Measurements from ENCODE around the gene PTGES.
"Not testable (repeated sequence)": the region's sequence is repeated elsewhere in the genome, so short reads cannot be mapped to it uniquely, and the experiment has no call there.

PTGES gene

DNA sequence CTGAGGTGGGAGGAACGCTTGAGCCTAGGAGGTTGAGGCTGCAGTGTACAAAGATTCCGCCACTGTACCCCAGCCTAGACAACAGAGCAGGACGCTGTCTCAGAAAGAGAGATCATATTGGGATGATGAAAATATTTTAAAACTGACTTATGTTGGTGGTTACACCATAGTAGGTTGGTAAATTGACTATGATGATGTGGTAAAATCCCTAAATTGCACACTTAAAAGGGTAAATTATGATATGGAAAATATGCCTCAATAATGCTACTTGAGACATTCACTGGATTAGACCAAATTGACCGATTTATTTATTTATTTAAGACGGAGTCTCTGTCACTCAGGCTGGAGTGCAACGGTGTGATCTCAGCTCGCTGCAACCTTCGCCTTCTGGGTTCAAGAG is 28.3 kb upstream of the PTGES start:
- no peaks in the 10 kb centered on the region for H3K9me3 ChIP-seq (ENCODE audit: control insufficient read depth in 2 of 2, low read length in 2 of 2)
- H3K27me3 ChIP-seq (ENCODE audit: control insufficient read depth in 2 of 2, insufficient read depth in 2 of 2, low read length in 2 of 2): no peaks in the 10 kb centered on the region
- H3K4me3 ChIP-seq (ENCODE audit: low read length in 2 of 2): no peak overlapping the region
- H3K27ac ChIP-seq (ENCODE audit: low read depth in 2 of 2, low read length in 2 of 2): no peak overlapping the region
- no peaks in the 10 kb centered on the region for H3K36me3 ChIP-seq (ENCODE audit: control insufficient read depth in 2 of 2, insufficient read depth in 2 of 2, low read length in 2 of 2)
- no peak overlapping the region for H3K9ac ChIP-seq (ENCODE audit: low read depth in 1 of 2, low read length in 2 of 2)
- peaks cover 5 to 9% of the 10 kb centered on the region in 2 donors for H3K4me1 ChIP-seq (ENCODE audit: control insufficient read depth in 2 of 2, insufficient read depth in 2 of 2, low read length in 2 of 2)

DNA sequence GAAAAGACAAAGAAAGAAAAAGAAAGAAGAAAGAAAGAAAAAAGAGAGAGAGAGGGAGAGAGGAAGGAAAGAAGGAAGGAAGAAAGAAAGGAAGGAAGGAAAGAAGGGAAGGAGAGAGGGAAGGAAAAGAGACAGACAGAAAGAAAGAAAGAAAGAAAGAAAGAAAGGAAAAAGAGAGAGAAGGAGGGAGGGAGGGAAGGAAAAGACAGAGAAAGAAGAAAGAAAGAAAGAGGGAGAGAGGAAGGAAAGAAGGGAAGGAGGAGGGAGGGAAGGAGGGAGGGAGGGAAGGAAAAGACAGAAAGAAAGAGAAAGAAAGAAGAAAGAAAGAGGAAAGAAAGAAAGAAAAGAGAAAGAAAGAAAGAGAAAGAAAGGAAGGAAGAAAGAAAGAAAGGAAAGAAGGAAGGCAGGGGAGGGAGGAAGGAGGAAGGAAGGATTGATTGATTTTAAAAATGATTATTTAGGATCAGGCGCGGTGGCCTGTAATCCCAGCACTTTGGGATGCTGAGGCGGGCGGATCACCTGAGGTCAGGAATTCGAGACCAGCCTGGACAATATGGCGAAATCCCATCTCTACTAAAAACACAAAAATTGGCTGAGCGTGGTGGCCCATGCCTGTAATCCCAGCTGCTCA is 26.8 kb upstream of the PTGES start:
- H3K27me3 ChIP-seq (ENCODE audit: control insufficient read depth in 2 of 2, insufficient read depth in 2 of 2, low read length in 2 of 2): no peaks in the 10 kb centered on the region

DNA sequence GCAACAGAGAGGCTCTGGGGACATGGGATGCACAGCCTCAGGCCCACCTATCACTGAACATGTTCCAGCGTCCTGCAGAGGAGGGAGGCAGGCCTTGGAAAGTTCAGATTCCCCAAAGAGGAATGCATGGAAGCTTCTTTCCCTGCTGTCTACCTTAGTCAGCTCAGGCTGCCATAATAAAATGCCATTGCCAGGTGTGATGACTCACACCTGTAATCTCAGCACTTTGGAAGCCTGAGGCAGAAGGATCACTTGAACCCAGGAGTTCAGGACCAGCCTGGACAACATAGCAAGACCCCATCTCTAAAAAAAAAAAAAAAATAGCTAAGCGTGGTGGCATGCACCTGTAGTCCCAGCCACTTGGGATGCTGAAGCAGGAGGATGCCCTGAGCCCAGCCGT is 25.6 kb upstream of the PTGES start:
- Histone ChIP-seq H3K4me3 (ENCODE audit: low read length in 2 of 2) (no peak overlapping the region), H3K9me3 (ENCODE audit: control insufficient read depth in 2 of 2, low read length in 2 of 2) (no peaks in the 10 kb centered on the region), H3K27me3 (ENCODE audit: control insufficient read depth in 2 of 2, insufficient read depth in 2 of 2, low read length in 2 of 2) (no peaks in the 10 kb centered on the region), H3K36me3 (ENCODE audit: control insufficient read depth in 2 of 2, insufficient read depth in 2 of 2, low read length in 2 of 2) (no peaks in the 10 kb centered on the region), H3K27ac (ENCODE audit: low read depth in 2 of 2, low read length in 2 of 2) (no peak overlapping the region), H3K9ac (ENCODE audit: low read depth in 1 of 2, low read length in 2 of 2) (no peak overlapping the region), H3K4me1 (ENCODE audit: control insufficient read depth in 2 of 2, insufficient read depth in 2 of 2, low read length in 2 of 2) (peaks cover 5 to 9% of the 10 kb centered on the region in 2 donors)

More for the DNA sequence above, 26.8 kb upstream of the PTGES start:
- H3K4me3 ChIP-seq (ENCODE audit: low read length in 2 of 2): no peak overlapping the region
- H3K36me3 ChIP-seq (ENCODE audit: control insufficient read depth in 2 of 2, insufficient read depth in 2 of 2, low read length in 2 of 2): no peaks in the 10 kb centered on the region
- no peak overlapping the region for H3K9ac ChIP-seq (ENCODE audit: low read depth in 1 of 2, low read length in 2 of 2)
- no peak overlapping the region for H3K27ac ChIP-seq (ENCODE audit: low read depth in 2 of 2, low read length in 2 of 2)
- H3K4me1 ChIP-seq (ENCODE audit: control insufficient read depth in 2 of 2, insufficient read depth in 2 of 2, low read length in 2 of 2): peaks cover 5 to 9% of the 10 kb centered on the region in 2 donors
- H3K9me3 ChIP-seq (ENCODE audit: control insufficient read depth in 2 of 2, low read length in 2 of 2): no peaks in the 10 kb centered on the region

DNA sequence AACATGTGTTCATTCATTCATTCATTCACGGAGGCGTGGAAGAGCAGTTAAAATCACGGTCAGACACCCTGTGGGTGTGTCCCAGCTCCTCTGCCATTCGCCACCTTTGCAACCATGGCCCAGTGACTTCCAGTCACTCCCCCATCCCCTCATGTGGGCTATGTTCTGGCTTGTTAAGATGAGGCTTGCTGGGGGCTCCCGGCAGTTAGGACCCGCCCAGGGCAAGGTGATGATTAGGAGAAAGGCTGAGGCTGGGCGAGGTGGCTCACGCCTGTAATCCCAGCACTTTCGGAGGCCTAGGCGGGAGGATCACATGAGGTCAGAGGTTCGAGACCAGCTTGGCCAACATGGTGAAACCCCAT is 24.9 kb upstream of the PTGES start:
- Histone ChIP-seq H3K4me3 (ENCODE audit: low read length in 2 of 2) (no peak overlapping the region), H3K27me3 (ENCODE audit: control insufficient read depth in 2 of 2, insufficient read depth in 2 of 2, low read length in 2 of 2) (no peaks in the 10 kb centered on the region), H3K9ac (ENCODE audit: low read depth in 1 of 2, low read length in 2 of 2) (peak overlapping the region in 1 of 2 donors; percentile 8), H3K9me3 (ENCODE audit: control insufficient read depth in 2 of 2, low read length in 2 of 2) (no peaks in the 10 kb centered on the region), H3K36me3 (ENCODE audit: control insufficient read depth in 2 of 2, insufficient read depth in 2 of 2, low read length in 2 of 2) (no peaks in the 10 kb centered on the region), H3K4me1 (ENCODE audit: control insufficient read depth in 2 of 2, insufficient read depth in 2 of 2, low read length in 2 of 2) (peaks cover 5 to 9% of the 10 kb centered on the region in 2 donors), H3K27ac (ENCODE audit: low read depth in 2 of 2, low read length in 2 of 2) (peak overlapping the region in 1 of 2 donors; percentile 11)

DNA sequence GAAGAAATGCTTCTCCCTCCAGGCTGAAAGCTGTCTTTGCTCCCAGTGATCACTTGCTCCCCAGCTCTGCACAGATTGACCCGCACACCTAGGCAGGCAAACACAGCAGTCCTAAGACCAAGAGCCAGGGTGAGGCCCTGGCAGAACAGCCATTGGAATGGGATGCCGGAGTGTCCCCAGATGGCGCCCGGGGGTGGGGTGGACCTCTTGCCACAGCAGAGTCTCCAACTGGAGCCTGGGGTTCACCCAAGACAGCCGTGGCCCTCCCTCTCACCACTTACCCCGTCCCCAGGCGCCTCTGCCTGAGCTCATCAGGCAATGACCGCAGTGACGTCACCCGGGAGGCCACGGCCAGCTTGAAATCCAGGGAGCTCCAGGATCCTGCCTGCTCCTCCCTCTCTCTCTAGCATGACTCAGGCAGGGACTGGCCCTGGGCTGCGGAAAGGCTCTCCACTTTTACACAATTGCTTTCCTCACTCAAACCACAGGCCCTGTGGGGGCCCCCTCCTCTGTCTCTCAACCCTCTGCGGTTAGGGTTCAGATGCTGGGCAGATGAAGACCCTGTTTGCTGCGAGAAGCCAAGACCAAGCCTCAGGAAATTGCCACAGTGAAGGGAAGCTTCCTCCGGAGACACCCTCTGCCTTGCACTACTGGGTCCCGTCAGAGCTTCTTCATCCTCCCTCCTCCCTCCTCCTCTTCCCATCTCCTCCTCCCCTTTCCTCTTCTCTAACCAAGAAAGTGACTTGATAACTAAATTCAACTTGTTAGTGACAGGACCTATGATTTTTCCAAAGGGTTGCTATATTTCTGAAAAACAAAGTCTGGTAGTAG is 24.3 kb upstream of the PTGES start:
- H3K9me3 ChIP-seq (ENCODE audit: control insufficient read depth in 2 of 2, low read length in 2 of 2): no peaks in the 10 kb centered on the region
- peaks cover 5 to 9% of the 10 kb centered on the region in 2 donors for H3K4me1 ChIP-seq (ENCODE audit: control insufficient read depth in 2 of 2, insufficient read depth in 2 of 2, low read length in 2 of 2)
- peak overlapping the region; percentile 72 to 77 for H3K27ac ChIP-seq (ENCODE audit: low read depth in 2 of 2, low read length in 2 of 2)
- no peaks in the 10 kb centered on the region for H3K27me3 ChIP-seq (ENCODE audit: control insufficient read depth in 2 of 2, insufficient read depth in 2 of 2, low read length in 2 of 2)
- peak overlapping the region in 1 of 2 donors; percentile 53 for H3K9ac ChIP-seq (ENCODE audit: low read depth in 1 of 2, low read length in 2 of 2)
- H3K36me3 ChIP-seq (ENCODE audit: control insufficient read depth in 2 of 2, insufficient read depth in 2 of 2, low read length in 2 of 2): no peaks in the 10 kb centered on the region
- peak overlapping the region in 1 of 2 donors; percentile 17 for H3K4me3 ChIP-seq (ENCODE audit: low read length in 2 of 2)

DNA sequence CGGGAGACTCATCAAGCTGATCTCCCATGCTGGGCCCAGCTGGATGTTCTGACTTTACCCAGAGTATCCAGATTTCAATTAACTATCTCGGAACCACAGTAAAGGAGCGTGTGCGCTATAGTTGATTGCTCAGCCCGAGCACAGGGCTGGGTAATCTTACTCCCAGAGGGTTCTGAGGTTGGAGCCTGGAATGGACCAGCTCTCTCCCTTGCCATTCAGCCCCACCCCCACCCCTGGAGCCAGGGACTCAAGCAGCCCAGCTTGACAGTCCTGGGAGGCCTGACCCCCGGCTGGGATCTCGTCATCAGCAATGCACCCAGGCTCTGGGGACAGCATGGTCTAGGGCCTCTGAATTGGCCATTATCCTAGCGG is 23.7 kb upstream of the PTGES start:
- Histone ChIP-seq H3K9me3 (ENCODE audit: control insufficient read depth in 2 of 2, low read length in 2 of 2) (no peaks in the 10 kb centered on the region), H3K36me3 (ENCODE audit: control insufficient read depth in 2 of 2, insufficient read depth in 2 of 2, low read length in 2 of 2) (no peaks in the 10 kb centered on the region), H3K27ac (ENCODE audit: low read depth in 2 of 2, low read length in 2 of 2) (peak overlapping the region; percentile 72 to 77), H3K4me3 (ENCODE audit: low read length in 2 of 2) (peak overlapping the region in 1 of 2 donors; percentile 17), H3K9ac (ENCODE audit: low read depth in 1 of 2, low read length in 2 of 2) (peak overlapping the region in 1 of 2 donors; percentile 53), H3K4me1 (ENCODE audit: control insufficient read depth in 2 of 2, insufficient read depth in 2 of 2, low read length in 2 of 2) (peaks cover 5 to 9% of the 10 kb centered on the region in 2 donors), H3K27me3 (ENCODE audit: control insufficient read depth in 2 of 2, insufficient read depth in 2 of 2, low read length in 2 of 2) (no peaks in the 10 kb centered on the region)

DNA sequence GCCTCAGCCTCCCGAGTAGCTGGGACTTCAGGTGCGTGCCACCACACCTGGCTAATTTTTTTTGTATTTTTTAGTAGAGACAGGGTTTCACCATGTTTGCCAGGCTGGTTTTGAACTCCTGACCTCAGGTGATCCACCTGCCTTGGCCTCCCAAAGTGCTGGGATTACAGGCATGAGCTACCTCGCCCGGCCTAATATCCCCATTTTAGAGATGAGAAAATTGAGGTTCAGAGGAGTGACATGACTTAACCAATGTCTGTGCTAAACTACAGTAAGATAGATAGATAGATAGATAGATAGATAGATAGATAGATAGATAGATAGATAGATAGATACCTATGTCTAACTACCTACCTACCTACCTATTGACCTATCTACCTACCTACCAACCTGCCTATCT is 23.3 kb upstream of the PTGES start:
- H3K27ac ChIP-seq (ENCODE audit: low read depth in 2 of 2, low read length in 2 of 2): peak overlapping the region; percentile 72 to 77

DNA sequence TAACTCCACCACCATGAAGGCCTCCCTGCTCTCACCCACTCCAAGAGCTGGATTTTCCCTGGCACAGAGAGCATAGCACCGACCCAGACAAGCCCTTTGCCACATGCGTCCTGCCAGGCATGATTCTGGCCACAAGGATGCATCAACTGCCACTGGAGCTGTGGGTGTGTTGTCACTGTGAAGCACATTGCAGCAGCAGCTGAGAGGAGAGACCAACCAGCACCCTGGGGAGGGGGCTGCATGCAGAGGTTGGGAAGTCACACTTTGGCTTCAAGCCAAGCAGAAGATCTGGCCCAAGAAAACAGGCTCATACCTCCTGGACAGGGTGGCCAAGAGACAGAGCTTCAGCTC is 22.6 kb upstream of the PTGES start:
- H3K9ac ChIP-seq (ENCODE audit: low read depth in 1 of 2, low read length in 2 of 2): no peak overlapping the region
- H3K9me3 ChIP-seq (ENCODE audit: control insufficient read depth in 2 of 2, low read length in 2 of 2): no peaks in the 10 kb centered on the region
- no peaks in the 10 kb centered on the region for H3K27me3 ChIP-seq (ENCODE audit: control insufficient read depth in 2 of 2, insufficient read depth in 2 of 2, low read length in 2 of 2)
- peaks cover 5 to 9% of the 10 kb centered on the region in 2 donors for H3K4me1 ChIP-seq (ENCODE audit: control insufficient read depth in 2 of 2, insufficient read depth in 2 of 2, low read length in 2 of 2)
- H3K36me3 ChIP-seq (ENCODE audit: control insufficient read depth in 2 of 2, insufficient read depth in 2 of 2, low read length in 2 of 2): no peaks in the 10 kb centered on the region
- H3K27ac ChIP-seq (ENCODE audit: low read depth in 2 of 2, low read length in 2 of 2): no peak overlapping the region
- H3K4me3 ChIP-seq (ENCODE audit: low read length in 2 of 2): no peak overlapping the region

More for the DNA sequence above, 23.3 kb upstream of the PTGES start:
- H3K36me3 ChIP-seq (ENCODE audit: control insufficient read depth in 2 of 2, insufficient read depth in 2 of 2, low read length in 2 of 2); H3K9ac ChIP-seq (ENCODE audit: low read depth in 1 of 2, low read length in 2 of 2); H3K9me3 ChIP-seq (ENCODE audit: control insufficient read depth in 2 of 2, low read length in 2 of 2); H3K4me1 ChIP-seq (ENCODE audit: control insufficient read depth in 2 of 2, insufficient read depth in 2 of 2, low read length in 2 of 2); H3K4me3 ChIP-seq (ENCODE audit: low read length in 2 of 2); H3K27me3 ChIP-seq (ENCODE audit: control insufficient read depth in 2 of 2, insufficient read depth in 2 of 2, low read length in 2 of 2): not testable (repeated sequence)

DNA sequence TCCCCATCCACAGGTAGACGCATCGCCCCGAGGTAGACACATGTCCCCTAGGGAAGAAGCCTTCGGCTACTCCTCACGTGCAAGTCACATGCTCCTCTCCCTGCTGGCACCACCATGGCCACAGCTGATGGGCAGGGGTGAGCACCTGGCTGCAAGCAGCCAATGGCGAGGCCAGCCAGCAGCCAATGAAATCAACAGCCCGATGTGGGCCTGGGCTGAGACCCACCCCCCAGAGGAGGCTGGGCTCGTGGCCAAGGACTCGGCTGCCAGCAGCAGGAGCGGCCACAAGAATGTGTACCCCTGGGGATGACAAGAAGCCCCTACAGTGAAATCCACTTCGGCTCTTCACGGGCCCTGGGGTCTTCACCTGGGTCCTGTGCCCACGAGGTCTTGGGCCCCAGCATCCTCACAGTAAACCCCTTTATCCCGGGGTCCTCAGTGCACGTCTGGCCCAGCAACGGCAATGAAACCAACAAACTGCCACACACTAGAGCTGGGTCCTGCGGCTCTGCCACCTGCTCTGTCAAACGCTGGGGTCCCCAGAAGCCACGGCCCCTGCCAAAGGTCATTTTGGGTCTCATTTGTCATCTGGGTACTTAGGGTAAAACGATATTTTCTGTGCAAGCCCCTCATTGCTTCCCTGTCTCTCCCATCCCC is 22.1 kb upstream of the PTGES start:
- Histone ChIP-seq H3K9me3 (ENCODE audit: control insufficient read depth in 2 of 2, low read length in 2 of 2) (no peaks in the 10 kb centered on the region), H3K36me3 (ENCODE audit: control insufficient read depth in 2 of 2, insufficient read depth in 2 of 2, low read length in 2 of 2) (no peaks in the 10 kb centered on the region), H3K4me1 (ENCODE audit: control insufficient read depth in 2 of 2, insufficient read depth in 2 of 2, low read length in 2 of 2) (peaks cover 5 to 9% of the 10 kb centered on the region in 2 donors)

More for the DNA sequence above, 22.1 kb upstream of the PTGES start:
- Histone ChIP-seq H3K9ac (ENCODE audit: low read depth in 1 of 2, low read length in 2 of 2) (no peak overlapping the region), H3K27ac (ENCODE audit: low read depth in 2 of 2, low read length in 2 of 2) (no peak overlapping the region), H3K4me3 (ENCODE audit: low read length in 2 of 2) (no peak overlapping the region), H3K27me3 (ENCODE audit: control insufficient read depth in 2 of 2, insufficient read depth in 2 of 2, low read length in 2 of 2) (no peaks in the 10 kb centered on the region)
